Erythroblast (primary cell): ENCODE results near the gene LGR6.

Experiments
- DNase-seq, 2 experiments: peaks; one replicate each; lab custom pipeline; 2025; lab: John Stamatoyannopoulos, UW
- GATA1 ChIP-seq: IDR thresholded peaks from 2 replicates; pipeline ENCODE4 v1.6.1; 2011; ENCODE audit warnings: low read depth, mild to moderate bottlenecking, control low read depth, low read length, moderate library complexity
- POLR2A ChIP-seq: IDR thresholded peaks from 2 replicates; pipeline ENCODE4 v1.6.1; 2011; ENCODE audit warnings: mild to moderate bottlenecking, low read length

LGR6 gene

GRCh38 chr1:202365092-202365815 lies 171.7 kb downstream of the LGR6 start:
- DNase-seq: no peak
- TF ChIP-seq GATA1 (no peak), POLR2A (no peak)

- no peak for DNase-seq
- TF ChIP-seq GATA1: no peak
- no peak for TF ChIP-seq POLR2A
Measured at GRCh38 chr1:202367271-202367670, 173.7 kb downstream of the LGR6 start.
